ENCODE data around the gene CADPS2.

Gene CADPS2

DNA sequence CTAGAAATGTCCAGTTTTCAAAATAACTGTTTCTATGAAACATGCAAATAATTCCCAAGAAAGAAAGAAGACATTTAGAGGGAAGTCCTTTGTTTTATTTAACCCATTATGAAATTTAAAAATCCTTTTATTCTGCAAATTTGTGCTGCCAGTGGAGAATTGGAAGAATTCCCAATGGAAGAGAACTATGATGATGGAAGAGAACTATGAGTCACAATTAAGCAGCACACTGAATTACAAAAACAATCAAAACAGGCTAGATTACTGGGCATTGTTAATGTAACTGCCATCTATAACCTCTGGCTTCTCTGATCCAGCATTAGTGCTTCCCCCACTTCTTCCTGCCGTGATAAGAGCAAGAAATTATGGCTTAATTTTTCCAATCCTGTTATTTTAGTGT, 455.6 kb downstream of the CADPS2 start:
- no peak for DNase-seq

DNA sequence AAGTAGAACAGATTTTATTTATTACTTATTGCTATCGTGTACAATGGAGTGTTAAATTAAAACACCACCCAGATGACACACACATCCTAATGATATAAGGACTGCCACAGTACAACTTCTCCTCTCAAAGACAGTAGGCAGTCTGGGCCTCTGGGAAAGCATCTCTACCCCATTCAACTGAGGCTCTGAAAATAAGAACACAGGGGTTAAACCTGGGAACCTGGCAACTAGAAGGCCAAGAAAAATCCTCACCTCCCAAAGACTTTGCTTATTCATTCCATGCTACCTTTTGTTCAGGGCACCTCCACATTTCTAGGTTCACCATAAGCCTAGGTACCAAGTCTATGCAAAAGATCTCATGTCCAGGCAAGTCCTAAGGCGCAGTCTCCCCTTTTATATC, 456.3 kb downstream of the CADPS2 start:
- no peak for DNase-seq

DNA sequence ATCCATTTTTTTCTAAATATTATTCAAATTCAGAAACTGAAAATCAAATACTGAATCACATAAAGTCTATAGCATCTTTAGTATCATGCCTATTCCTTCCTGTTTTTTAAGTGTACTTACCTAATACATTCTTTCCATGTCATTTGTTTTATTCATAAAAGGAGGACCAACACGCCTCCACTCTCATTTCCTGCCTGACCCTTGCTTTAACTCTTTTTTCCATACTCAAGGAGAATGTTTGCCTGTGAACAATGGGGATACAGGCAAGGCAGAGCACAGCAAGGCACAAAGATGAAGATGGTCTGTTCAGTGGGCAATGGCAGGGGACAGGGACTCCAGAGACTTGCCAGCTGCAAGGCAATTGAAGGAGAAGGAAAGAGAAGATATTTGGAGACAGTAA, 460.5 kb downstream of the CADPS2 start:
- no peak for DNase-seq

DNA sequence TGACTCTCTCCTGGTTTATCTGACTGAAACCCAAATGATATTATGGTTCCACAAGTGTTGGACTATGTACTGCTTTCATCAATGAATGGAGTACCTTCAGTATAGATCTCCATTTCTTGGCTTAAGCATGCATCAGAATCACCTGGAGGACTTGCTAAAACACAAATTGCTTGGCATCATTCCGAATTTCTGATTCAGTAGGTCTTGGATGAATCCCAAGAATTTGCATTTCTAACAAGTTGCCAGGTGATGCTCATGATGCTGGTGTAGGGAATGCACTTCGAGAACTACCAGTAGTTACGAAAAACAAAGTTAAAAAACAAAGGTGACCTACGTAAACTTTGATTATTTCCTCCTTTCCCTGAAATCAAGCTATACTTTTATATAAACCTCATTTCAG, 462.7 kb downstream of the CADPS2 start:
- DNase-seq: no peak

DNA sequence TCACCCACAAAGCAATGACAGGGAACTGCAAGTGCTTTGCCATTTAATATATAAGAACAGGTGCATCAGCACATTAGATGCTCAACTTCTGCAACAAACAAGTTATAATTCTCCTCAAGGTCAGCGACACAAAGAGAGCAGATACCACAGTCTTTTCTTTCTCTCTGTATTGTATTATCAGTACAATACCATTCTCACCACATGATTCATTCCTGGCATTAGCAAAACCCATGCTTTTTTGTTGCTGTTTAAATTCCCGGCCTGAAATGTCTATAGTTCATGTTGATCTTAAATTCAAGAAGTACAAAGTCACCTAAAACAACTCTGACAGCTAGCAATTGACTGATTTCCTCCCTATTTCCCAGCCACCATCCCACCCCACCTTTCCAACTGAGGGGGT, 469.9 kb downstream of the CADPS2 start:
- DNase-seq: no peak

DNA sequence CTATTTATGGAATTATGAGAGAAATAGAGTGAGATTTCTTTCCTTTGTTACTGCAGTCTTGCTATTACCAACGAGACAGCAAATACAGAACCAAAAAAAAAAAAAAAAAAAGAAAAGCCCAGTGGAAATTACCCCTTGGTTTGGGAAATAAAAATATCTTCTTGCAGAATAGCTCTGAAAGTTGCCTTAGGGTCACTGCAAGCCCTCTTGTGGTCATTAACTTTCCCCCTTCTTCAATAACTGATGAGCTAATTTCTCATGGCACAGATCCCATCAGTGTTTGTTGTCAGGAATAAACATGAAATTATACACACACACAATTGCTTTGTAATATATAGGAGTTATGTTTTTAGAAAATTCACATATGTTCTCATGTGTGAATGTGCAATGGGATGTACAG, 470.8 kb downstream of the CADPS2 start:
- no peak for DNase-seq

DNA sequence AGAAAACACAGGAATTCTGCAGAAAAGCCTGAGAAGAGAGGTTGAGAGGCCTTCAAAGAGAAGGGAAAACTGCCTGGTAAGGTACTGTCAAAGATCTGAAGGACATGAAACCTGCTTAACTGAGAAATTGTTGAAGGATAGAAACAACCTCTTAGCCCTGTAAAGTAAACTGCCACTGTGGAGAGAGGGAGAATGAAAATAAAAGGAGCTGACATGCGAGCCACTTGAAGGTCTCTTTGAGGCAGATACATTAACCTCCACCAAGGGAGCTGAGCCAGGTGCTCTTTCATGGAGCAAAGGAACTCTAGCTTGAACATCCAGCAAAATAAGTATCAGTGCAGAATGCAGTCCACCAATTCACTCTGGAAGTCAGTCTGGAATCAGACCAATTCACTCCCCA, 472.9 kb downstream of the CADPS2 start:
- DNase-seq: no peak

DNA sequence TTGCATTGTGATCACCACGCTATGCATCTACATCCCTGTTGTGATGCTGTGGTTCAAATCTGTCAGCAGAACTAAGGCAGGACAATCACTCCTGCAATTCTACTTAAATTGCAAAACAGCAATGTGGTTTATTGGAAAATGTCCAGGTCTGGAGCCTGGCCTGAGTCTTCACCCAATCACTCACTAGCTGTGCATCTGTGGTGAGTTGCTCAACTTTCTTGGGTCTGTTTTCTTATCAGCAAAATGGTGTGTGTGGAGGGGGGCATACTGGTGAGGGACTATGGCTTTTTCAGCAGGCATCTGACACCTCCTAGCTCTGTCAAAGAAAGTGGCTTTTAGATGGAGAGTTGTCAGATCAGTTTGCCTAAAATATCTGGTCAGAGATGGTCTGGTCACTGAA, 473.4 kb downstream of the CADPS2 start:
- DNase-seq: no peak

DNA sequence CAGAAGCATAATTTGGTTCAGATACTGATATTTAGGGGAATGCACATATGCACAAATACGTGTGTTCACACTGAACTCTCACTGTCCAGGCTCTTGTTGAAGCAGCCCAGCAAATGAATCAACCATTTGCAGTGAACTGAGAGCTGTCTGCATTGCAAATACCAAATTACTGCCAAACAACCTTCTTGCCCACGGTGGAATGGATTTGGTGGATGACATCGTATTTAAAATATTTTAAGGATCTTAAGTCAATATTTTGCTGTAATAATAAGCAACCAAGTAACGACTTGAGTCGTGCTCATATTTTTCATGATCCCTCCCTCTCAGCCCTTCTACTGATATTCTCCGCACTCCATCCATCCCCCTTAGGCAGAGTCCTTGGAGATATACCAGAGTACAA, 473.8 kb downstream of the CADPS2 start:
- no peak for DNase-seq

DNA sequence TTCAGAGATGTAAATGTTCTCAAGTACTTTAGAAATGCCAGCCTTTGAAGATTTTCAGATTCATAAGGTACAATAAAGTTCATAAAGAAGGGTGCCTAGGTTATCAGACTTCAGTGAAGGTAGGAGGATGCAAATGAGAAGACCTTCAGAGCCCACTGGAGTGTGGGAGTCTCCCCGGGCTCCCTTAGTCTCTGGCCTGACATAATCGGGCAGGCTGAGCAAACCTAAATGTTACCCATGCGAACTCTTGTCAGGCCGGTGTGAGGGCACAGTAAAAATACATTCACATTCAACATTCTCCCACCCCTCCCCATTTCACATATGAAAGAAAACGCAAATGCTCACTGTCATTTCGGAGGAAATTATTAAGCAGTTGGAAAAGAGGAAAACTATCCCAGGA, 479.1 kb downstream of the CADPS2 start:
- DNase-seq: no peak

DNA sequence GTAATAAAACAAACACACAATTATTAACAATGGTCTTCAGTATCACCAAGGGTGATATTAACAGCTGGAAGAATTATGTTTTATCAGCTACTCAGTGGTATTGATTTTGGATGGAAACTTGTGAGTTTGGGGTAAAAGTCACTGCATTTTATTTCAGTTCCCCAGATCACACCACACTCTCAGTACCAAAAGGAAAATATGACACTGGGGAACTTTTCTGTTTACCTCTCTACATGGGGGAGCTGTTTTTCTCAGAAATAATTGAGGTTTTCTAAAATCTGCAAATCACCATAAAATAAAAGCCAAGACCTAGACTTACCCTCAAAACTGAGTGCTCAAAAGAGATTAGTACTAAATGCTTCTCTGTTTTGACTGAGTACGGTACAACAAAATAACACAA, 483.1 kb downstream of the CADPS2 start:
- no peak for DNase-seq

DNA sequence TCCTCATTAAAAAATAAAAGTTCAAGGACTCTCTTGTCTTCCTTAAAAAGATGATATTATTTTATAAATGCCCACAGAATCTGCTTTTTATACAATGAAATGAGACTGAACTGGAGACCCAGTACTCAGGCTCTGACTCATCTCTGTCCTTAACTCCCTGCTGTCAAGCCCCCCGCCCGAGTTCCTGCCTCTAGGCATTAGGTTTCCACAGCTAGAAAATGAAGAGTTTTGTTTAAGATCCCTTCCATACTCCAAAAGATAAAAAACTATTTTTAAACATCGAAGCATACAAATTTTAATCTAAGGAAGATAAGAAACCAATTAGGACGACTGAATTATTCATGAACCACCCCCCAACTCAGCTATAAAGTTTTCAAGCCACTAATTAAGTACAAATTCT, 484.0 kb downstream of the CADPS2 start:
- DNase-seq: no peak

DNA sequence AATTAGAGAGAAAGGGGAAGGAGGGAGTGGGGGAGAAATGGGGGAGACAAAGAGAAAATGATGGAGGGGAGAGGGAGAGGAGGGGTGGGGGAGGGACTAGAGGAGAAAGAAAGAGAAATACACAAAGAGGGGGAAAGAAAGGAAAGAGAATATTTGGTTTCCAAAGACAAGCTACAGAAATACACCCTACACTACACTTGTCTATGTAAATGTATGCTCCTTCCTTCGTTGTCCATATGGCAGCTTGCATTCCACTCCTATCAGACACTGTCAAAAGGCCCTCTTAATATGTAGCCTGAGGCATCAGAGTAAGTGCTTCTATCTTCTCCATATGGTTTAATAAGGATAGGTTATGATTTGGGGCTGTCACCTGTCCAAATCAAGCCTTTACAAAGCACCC, 488.9 kb downstream of the CADPS2 start:
- no peak for DNase-seq

DNA sequence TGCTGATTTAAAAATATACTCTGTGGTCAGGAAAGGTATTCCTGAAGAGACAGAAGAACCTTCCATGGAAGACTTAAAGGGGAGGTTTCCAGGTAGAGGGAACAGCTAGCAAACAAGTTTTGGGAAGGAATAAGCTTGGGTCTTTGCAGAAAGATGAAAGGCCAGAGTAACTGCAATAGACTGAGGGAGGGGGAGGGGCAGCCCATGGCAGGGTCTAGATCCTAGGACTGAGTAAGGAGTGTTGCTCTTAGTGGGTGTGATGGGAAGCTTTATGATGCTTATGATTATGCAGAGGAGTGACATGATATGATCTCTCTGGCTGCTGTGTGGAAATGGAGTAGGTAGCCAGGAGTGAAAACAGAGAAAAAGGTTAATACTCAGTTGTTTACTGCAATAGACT, 491.7 kb downstream of the CADPS2 start:
- no peak for DNase-seq

DNA sequence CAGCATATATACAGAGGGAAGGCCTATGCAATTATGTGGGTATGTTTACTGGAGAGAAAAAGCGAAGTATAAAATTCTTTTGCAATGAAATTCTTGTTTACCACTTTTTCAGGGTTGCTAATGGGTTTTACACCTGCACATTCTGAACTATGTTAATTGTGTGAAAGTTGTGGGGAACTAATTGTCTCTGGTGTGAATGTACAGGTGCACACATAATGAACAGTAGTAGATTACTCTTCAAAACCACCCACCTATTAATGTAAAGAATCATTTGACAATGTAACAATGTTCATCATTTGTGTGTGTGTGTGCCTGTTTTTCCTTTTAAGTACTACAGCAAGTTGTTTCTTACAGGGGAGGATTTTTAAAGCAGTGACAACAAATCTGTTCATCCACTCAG, 501.7 kb downstream of the CADPS2 start:
- DNase-seq: no peak

DNA sequence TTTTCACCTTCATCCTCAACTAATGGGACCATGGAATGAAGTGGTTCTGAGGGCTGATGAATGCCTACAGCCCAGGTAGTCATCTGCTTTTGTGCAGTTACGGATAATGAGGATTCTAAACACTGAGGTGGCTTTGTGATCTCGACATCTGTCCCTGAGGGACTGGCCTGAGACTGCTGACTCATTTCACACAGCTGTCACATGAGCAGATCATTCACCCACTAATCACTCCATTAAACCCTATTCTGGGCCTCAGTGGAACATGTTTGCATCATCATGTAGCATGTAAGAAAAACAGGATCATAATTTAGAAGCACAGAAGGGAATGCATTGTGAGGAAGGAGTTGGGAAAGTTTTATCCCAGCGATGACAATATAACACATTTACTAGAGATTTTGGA, 502.3 kb downstream of the CADPS2 start:
- DNase-seq: no peak

DNA sequence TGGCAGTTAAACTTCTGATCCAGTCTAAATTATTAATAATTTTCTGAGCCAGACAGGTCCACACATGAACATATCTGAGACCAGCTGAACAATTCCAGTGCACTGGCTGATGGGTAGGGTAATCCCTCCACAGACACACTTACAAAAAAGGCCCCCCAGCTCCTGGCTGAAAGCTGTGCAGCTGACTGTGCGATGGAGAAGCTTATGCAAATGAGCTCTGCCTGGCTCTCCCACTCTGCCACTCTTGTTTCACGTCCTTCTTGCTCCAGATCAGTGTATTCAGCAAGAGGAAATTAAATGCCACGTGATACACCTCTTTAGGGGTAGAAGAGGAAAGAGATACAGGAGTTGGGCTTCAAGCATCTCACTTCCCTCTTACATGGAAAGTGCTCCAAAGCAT, 505.3 kb downstream of the CADPS2 start:
- no peak for DNase-seq

DNA sequence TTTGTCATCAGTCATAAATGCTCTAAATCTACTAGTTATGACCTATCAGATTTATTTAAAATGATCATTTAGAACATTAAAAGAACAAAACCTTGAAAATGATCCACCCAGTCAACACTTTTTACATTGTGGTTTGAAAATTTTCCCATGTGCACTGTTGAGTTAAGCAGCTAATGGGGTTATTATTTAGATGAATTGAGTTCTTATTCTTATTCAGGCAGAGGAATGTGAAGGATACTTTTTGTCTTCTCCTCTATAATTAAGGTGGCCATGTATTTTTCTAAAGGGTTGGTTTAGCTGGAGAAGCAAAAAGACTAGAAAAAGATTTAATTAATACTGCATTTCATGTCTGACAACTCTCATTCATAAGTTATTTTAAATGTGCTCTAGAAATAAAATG, 506.8 kb downstream of the CADPS2 start:
- no peak for DNase-seq

DNA sequence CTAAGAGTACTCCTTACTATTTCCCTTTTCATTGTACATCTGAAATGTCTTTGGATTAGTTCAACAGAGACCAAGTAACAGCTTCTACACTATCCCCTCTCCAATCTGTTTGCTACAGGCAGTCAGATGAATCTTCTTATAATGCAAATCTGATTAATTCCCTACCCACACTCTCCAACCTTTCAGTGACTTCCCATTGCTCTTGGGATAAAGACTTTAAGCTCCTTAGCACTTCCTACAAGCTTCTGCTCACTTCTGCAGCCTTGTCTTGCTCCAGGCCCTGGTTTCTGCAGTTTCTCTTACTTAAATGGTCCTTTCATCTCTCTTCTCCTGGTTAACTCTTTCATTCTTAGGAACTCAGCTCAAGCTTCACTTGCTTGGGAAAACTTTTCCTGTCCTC, 516.5 kb downstream of the CADPS2 start:
- DNase-seq: no peak

DNA sequence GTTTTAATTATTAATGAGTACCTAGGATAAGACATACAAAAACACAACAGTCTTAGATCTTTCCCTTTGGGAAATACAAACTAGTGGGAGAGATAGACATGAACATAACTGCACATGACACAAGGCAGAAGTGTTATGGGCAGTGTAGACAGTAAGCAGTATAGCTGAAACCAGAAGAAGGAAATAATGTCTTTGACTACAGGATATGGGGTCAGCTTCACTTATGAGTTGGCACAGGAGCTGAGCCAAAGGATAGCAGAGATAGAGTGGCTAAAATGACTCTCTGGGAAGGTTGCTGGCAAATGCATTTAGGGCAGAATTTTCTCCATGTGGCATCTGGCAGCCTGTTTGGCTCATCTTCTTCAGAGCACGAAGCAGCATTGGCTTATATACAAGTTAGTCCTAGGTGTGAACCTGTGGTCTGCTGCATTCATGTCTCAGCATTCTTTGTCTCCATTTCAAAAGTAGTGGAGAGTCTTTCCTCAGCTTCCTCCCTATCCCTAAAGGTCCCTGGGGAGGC, 521.4 kb downstream of the CADPS2 start:
- no peak for DNase-seq

DNA sequence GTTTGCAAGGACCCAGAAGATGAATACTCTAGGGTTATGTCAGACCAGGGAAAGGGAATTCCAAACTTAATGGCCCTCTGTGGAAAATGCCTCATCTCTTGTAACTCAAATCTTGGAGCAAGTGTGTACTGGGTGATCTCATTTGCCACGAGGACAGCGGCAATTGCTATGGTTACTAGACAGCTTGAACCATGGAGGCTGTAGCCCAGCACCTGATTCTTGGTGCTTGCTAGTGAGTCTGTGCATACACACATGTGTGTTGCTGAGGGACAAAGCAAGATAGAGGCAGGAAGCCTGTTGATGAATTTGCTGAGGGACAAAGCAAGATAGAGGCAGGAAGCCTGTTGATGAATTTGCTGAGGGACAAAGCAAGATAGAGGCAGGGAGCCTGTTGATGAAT, 523.1 kb downstream of the CADPS2 start:
- DNase-seq: no peak

DNA sequence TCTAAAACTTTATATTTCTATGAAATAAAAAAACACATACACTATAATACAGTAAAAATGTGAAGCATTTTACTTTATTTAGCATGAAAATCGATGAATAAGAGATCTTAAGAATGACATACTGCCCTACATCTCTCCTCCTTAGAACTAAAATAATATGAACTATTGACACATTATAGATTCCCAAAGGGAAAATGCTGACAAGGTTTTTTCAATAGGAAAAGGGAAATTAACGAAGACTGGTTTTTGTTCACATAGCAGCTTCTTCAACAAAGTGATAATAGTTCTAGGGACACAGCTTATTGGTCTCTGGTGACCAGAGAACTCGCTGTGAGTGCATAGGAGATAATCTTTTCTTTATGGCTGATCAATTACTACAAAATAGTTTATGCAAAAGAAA, 523.8 kb downstream of the CADPS2 start:
- DNase-seq: no peak

DNA sequence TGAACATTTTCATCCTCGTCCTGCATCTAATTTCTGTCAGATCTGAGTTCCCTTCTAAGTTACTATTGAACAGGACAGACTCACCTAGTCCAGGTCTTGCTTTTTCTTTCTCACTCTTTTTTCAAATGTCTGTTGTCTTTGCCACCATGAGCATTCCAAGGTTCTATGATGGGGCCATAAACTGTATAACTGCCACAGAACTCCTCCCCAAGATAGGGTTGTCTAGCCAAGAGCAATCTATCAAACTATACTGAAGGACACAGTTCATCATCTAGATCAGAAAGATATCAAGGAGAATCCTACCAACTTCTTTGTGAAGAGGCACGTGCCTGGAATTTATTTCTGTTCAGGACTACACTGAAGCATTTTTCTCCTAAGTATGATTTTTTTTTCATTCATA, 531.6 kb downstream of the CADPS2 start:
- DNase-seq: no peak

DNA sequence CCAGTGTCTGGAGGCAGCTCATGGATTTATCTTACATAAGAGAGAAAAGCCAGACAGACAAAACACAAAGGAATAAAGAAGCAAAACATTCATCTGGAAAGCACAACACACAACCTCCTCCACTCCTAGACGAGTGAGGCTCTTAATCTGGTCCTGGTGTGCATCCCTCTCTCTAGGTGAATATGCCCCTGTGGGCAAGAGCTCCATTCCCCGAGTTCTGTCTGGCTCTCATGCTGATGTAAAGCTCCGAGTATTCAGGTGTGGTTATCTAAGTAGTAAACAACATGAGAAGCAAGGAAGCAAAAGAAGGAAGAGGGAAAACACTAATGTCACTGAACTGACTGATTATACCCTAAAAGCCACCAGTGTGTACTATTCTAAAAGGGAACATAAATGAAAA, 533.8 kb downstream of the CADPS2 start:
- no peak for DNase-seq

DNA sequence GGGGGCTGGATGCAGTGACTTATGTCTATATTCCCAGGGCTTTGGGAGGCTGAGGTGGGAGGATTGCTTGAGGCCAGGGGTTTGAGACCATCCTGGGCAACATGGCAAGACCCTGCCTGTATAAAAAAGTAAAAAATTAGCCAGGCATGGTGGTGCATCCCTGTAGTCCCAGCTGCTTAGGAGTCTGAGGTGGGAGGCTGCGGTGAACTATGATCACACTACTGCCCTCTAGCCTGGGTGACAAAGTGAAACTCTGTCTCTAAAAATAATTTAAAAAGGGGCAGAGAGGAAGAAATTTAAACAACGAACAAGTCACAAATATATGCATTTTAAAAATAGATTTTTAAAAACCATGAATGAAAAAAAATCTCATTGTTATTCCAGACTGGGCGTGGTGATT, 535.6 kb downstream of the CADPS2 start:
- no peak for DNase-seq

DNA sequence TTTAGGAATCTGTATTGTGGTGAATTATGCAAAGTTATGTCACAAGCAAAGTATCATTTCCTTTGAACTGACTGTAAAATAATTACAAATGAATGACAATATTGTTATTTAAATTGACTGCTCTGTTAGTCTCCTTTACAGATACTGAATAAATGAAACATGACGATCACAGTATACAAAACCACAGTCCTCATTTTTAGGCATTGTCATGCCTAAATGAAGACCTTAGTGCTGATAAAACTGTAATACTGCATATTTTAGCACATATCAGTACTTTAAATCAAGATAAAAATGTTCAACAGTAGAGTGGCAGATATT, 542.0 kb downstream of the CADPS2 start:
- no peak for DNase-seq

All from T-helper 9 cell (primary cell).